Mucosa of descending colon (tissue), 3 donors: ENCODE results near the gene SIL1. TPM values are rescaled to one million over a fixed set of nuclear protein-coding genes. Genes with fewer than 3 reads are reported as not detected.
"Not testable (repeated sequence)": the region's sequence is repeated elsewhere in the genome, so short reads cannot be mapped to it uniquely, and the experiment has no call there.

Experiments used
- ATAC-seq: fragments of 200-7000 bp; cut with Tn5 transposase; one replicate; pipeline ENCODE4 v1.9.1; 2020; ENCODE audit warnings: mild to moderate bottlenecking, moderate library complexity
- DNase-seq, 3 donors: peaks; one replicate each; pipeline ENCODE4 v3.0.0-alpha.2; 2020
- H3K36me3 ChIP-seq: fragments of 200-600 bp; one replicate; pipeline ENCODE4 v1.8.0; 2021; ENCODE audit warnings: low read depth, mild to moderate bottlenecking
- H3K4me1 ChIP-seq: fragments of 200-600 bp; one replicate; pipeline ENCODE4 v1.8.0; 2021; ENCODE audit warnings: low read depth, mild to moderate bottlenecking
- H3K4me3 ChIP-seq: fragments of 200-600 bp; one replicate; pipeline ENCODE4 v1.8.0; 2021; ENCODE audit warnings: mild to moderate bottlenecking
- H3K9me3 ChIP-seq: fragments of 200-600 bp; one replicate; pipeline ENCODE4 v1.8.0; 2021; ENCODE audit warnings: mild to moderate bottlenecking
- CTCF ChIP-seq: fragments of 200-600 bp; IDR thresholded peaks from one replicate; pipeline ENCODE4 v1.8.0; 2022; ENCODE audit warnings: antibody characterized with exemption, mild to moderate bottlenecking
- intact Hi-C, 2 donors: fragments of 100-400 bp; cut with DNase I in 1 of 2; cut with micrococcal nuclease in 1 of 2; formaldehyde crosslinking; loops; one replicate each; pipeline versions ENCODE4 v1.11.0 to v1.11.1; 2022; cut with DNase I, micrococcal nuclease
- total RNA-seq, 3 donors: library from RNA; stranded (reverse); fragmentation: NEBNext Ultra II Directional in 2 of 3; extraction: Animal tissue kit (Norgen Biotek cat#: 25700) in 2 of 3; gene quantifications; one replicate each; pipeline versions ENCODE4 v1.2.1 to v1.2.4, GENCODE V29; 2021 to 2023
- donor health status: DM: no; HTN: no; CAD: no; lungs with moderate emphysema.
- donor health status: DM: no; HTN: no; CAD: no.
- donor health status: DM: no; HTN: yes; CAD: no.

SIL1 gene
- total RNA-seq, 3 donors from 2014 or later, result 35.2 to 35.8 (median 35.6) TPM

- Histone ChIP-seq H3K9me3 (no peaks in the 10 kb centered on the region), H3K36me3 (no peaks in the 10 kb centered on the region), H3K4me1 (no peaks in the 10 kb centered on the region), H3K4me3 (no peak overlapping the region)
- no peak for TF ChIP-seq CTCF
- DNase-seq (peak; percentile 6 to 56 (median 22)), ATAC-seq (no peak)
- intact Hi-C loops, result no loop called here
Measured at GRCh38 chr5:139061274-139061673, 136.9 kb downstream of the SIL1 start.

GRCh38 chr5:139058121-139058520 lies 140.0 kb downstream of the SIL1 start:
- intact Hi-C loops, result no loop called here
- ATAC-seq, result no peak
- TF ChIP-seq CTCF, result no peak
- Histone ChIP-seq H3K36me3 (no peaks in the 10 kb centered on the region), H3K4me3 (no peak overlapping the region), H3K9me3 (no peaks in the 10 kb centered on the region), H3K4me1 (no peaks in the 10 kb centered on the region)
- no peak for DNase-seq

GRCh38 chr5:139057045-139057939 lies 140.9 kb downstream of the SIL1 start:
- H3K4me3 ChIP-seq, ATAC-seq, H3K4me1 ChIP-seq, H3K36me3 ChIP-seq, intact Hi-C loops, H3K9me3 ChIP-seq, DNase-seq: not testable (repeated sequence)

GRCh38 chr5:139052975-139053374 lies 145.2 kb downstream of the SIL1 start:
- ATAC-seq, result no peak
- Histone ChIP-seq H3K4me3 (no peak overlapping the region), H3K4me1 (no peaks in the 10 kb centered on the region), H3K36me3 (no peaks in the 10 kb centered on the region), H3K9me3 (no peaks in the 10 kb centered on the region)
- no peak for TF ChIP-seq CTCF
- intact Hi-C loops, result no loop called here
- no peak for DNase-seq

- Histone ChIP-seq H3K9me3 (no peaks in the 10 kb centered on the region), H3K36me3 (no peaks in the 10 kb centered on the region), H3K4me1 (no peaks in the 10 kb centered on the region), H3K4me3 (no peak overlapping the region)
- DNase-seq (peak in 1 of 3 donors; percentile 23), ATAC-seq (peak; percentile 94)
- intact Hi-C loops, result no loop called here
- TF ChIP-seq CTCF, result no peak
Measured at GRCh38 chr5:139051392-139051791, 146.8 kb downstream of the SIL1 start.

GRCh38 chr5:139050432-139050831 lies 147.7 kb downstream of the SIL1 start:
- intact Hi-C loops, result no loop called here
- no peaks in the 10 kb centered on the region for H3K4me1 ChIP-seq
- TF ChIP-seq CTCF, result no peak
- H3K9me3 ChIP-seq, result no peaks in the 10 kb centered on the region
- no peaks in the 10 kb centered on the region for H3K36me3 ChIP-seq
- DNase-seq (no peak), ATAC-seq (no peak)
- no peak overlapping the region for H3K4me3 ChIP-seq
